ENCODE data around the gene RAI1. TPM values are rescaled to one million over a fixed set of nuclear protein-coding genes. Genes with fewer than 3 reads are reported as not detected.

RAI1 gene
- total and polyA plus RNA-seq, 10 of the 15 experiments (the other 5 are each of a cell fraction or from before 2014, with no cell fraction given): 0.66 to 37.7 (median 6.0) TPM

DNA sequence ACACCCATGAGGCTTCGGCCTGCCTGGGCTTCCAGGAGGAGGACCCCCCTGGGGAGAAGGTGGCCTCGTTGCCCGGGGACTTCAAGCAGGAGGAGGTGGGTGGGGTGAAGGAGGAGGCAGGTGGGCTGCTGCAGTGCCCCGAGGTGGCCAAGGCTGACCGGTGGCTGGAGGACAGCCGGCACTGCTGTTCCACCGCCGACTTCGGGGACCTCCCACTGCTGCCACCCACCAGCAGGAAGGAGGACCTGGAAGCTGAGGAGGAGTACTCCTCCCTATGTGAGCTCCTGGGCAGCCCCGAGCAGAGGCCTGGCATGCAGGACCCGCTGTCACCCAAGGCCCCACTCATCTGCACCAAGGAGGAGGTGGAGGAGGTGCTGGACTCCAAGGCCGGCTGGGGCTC is 114.0 kb downstream of the RAI1 start:
- no peak for DNase-seq (ENCODE audit: low read depth, low spot score)
- ChIA-PET RAD21 (ENCODE audit: unreplicated experiment) (no interaction called here), POLR2A (no interaction called here), CTCF (no interaction called here), SMC1A (ENCODE audit: uncharacterized antibody, unreplicated experiment) (no interaction called here)
- in situ Hi-C loops (cut with MboI) (no loop called here), intact Hi-C loops (cut with micrococcal nuclease; ENCODE audit: unreplicated experiment) (no loop called here)
- Histone ChIP-seq H2AFZ (ENCODE audit: control insufficient read depth, low read depth, low read length) (no peak overlapping the region), H3K9me3 (replicated peaks; ENCODE audit: control insufficient read depth, insufficient read depth, low read length) (no peaks in the 10 kb centered on the region), H3K4me1 (ENCODE audit: control insufficient read depth, insufficient read depth, low read length) (peaks cover 3% of the 10 kb centered on the region; the same call in 1 of the 2 replicates), H3K27ac (ENCODE audit: control insufficient read depth, insufficient read depth) (no peak overlapping the region), H3K27me3 (replicated peaks in 1 of 2; ENCODE audit: control insufficient read depth in 2 of 2, insufficient read depth in 2 of 2, low read length in 1 of 2) (no peaks in the 10 kb centered on the region), H3K36me3 (ENCODE audit: control insufficient read depth in 2 of 2, insufficient read depth in 2 of 2, low read length in 1 of 2) (peaks cover 0 to 44% of the 10 kb centered on the region in 2 experiments), H3K79me2 (ENCODE audit: control insufficient read depth, insufficient read depth, low read length) (no peaks in the 10 kb centered on the region), H3K4me2 (ENCODE audit: control insufficient read depth, insufficient read depth) (no peak overlapping the region), H3K4me3 (no peak overlapping the region), H3K9ac (ENCODE audit: control insufficient read depth, insufficient read depth, low read length) (no peak overlapping the region), H4K20me1 (ENCODE audit: control insufficient read depth, insufficient read depth) (no peaks in the 10 kb centered on the region)
- WGBS (ENCODE audit: insufficient coverage, insufficient replicate concordance, low lambda C conversion rate, missing lambda C conversion rate): 94% methylated on average over 11 of the region's 12 CpGs
- ATAC-seq: no peak
- FAIRE-seq: no peak
- no TSS peak for BruUV-seq (replicated peaks)
- TF ChIP-seq, protein P1, sequence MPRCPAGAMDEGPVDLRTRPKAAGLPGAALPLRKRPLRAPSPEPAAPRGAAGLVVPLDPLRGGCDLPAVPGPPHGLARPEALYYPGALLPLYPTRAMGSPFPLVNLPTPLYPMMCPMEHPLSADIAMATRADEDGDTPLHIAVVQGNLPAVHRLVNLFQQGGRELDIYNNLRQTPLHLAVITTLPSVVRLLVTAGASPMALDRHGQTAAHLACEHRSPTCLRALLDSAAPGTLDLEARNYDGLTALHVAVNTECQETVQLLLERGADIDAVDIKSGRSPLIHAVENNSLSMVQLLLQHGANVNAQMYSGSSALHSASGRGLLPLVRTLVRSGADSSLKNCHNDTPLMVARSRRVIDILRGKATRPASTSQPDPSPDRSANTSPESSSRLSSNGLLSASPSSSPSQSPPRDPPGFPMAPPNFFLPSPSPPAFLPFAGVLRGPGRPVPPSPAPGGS (IDR thresholded peaks at IDR 0.05; ENCODE audit: borderline replicate concordance, insufficient read depth, low read depth, low read length, poor library complexity, severe bottlenecking): no peak
- TF ChIP-seq YBX1 (IDR thresholded peaks at IDR 0.05) (no peak), SREBF2 (IDR thresholded peaks at IDR 0.05; ENCODE audit: low read length) (no peak), BCL11A (IDR thresholded peaks at IDR 0.05; ENCODE audit: low read depth, low read length) (no peak), SMAD1 (IDR thresholded peaks at IDR 0.05; ENCODE audit: low read depth, partially characterized antibody) (no peak), SP1 (IDR thresholded peaks at IDR 0.05; ENCODE audit: low read depth, low read length) (no peak), RELB (IDR thresholded peaks at IDR 0.05; ENCODE audit: low read depth) (no peak), SRF (IDR thresholded peaks at IDR 0.05; ENCODE audit: low read depth in 2 of 2, low read length in 2 of 2) (no peak), CHD4 (IDR thresholded peaks at IDR 0.05) (no peak), TAF1 (IDR thresholded peaks at IDR 0.05; ENCODE audit: borderline replicate concordance, low read depth, low read length) (no peak), CREM (IDR thresholded peaks at IDR 0.05; ENCODE audit: low read depth) (no peak), E4F1 (IDR thresholded peaks at IDR 0.05; ENCODE audit: borderline replicate concordance, partially characterized antibody) (no peak), NFYA (IDR thresholded peaks at IDR 0.05; ENCODE audit: borderline replicate concordance, low read depth, low read length) (no peak), CBFB (IDR thresholded peaks at IDR 0.05; ENCODE audit: low read depth) (no peak), SMARCA5 (IDR thresholded peaks at IDR 0.05) (no peak), BMI1 (IDR thresholded peaks at IDR 0.05; ENCODE audit: borderline replicate concordance) (no peak), JUNB (IDR thresholded peaks at IDR 0.05) (no peak), CTCF (IDR thresholded peaks at IDR 0.05 in 2 of 3, conservative IDR thresholded peaks at IDR 0.05 in 1 of 3; ENCODE audit: control insufficient read depth in 2 of 3, extremely low read depth in 1 of 3, insufficient read depth in 1 of 3, low read depth in 3 of 3, low read length in 3 of 3) (no peak)
